HT-29 (cell line): ENCODE measurements around the gene FAM180B. TPM values are rescaled to one million over a fixed set of nuclear protein-coding genes. Genes with fewer than 3 reads are reported as not detected.
A peak's percentile ranks its signal among the peaks of the same experiment; 100 is the strongest.
"Not testable (repeated sequence)": the region's sequence is repeated elsewhere in the genome, so short reads cannot be mapped to it uniquely, and the experiment has no call there.

Experiments used
- DNase-seq: peaks from one replicate; pipeline ENCODE4 v3.0.0-alpha.2; 2015; ENCODE audit warnings: low spot score
- total RNA-seq: library from RNA; depleted of rRNA; stranded (reverse); fragments of >200 nt; shearing (Covaris generic); gene quantifications from 2 replicates; pipeline ENCODE4 v1.2.3, GENCODE V29; 2014

The FAM180B gene
- total RNA-seq, 1 experiment from 2014 or later = not detected

GRCh38 chr11:47593934-47594855 lies 7.7 kb downstream of the FAM180B start, which contains the start of gene C1QTNF4:
C1QTNF4 (minus strand) TSS chr11:47594411; CDS start chr11:47590810, 3,601 bp downstream.
- no peak for DNase-seq

- DNase-seq = no peak
Measured at GRCh38 chr11:47595029-47595428, 8.6 kb downstream of the FAM180B start.

GRCh38 chr11:47595967-47596366 lies 9.5 kb downstream of the FAM180B start:
- no peak for DNase-seq

- DNase-seq = no peak
Measured at GRCh38 chr11:47599902-47600301, 13.4 kb downstream of the FAM180B start.

- no peak for DNase-seq
Measured at GRCh38 chr11:47603295-47603694, 16.8 kb downstream of the FAM180B start.

GRCh38 chr11:47605921-47606320 lies 19.4 kb downstream of the FAM180B start:
- no peak for DNase-seq

- DNase-seq = no peak
Measured at GRCh38 chr11:47606731-47607130, 20.3 kb downstream of the FAM180B start.

GRCh38 chr11:47607380-47607779 lies 20.9 kb downstream of the FAM180B start:
- DNase-seq = no peak

GRCh38 chr11:47609675-47610074 lies 23.2 kb downstream of the FAM180B start:
- no peak for DNase-seq

GRCh38 chr11:47611348-47611794 lies 24.9 kb downstream of the FAM180B start:
- DNase-seq = no peak

- DNase-seq = no peak
Measured at GRCh38 chr11:47615249-47615648, 28.8 kb downstream of the FAM180B start.

GRCh38 chr11:47616726-47617416 lies 30.4 kb downstream of the FAM180B start:
- peak; percentile 47 for DNase-seq

- DNase-seq = no peak
Measured at GRCh38 chr11:47617417-47617809, 30.9 kb downstream of the FAM180B start.

- no peak for DNase-seq
Measured at GRCh38 chr11:47620836-47621378, 34.4 kb downstream of the FAM180B start.

- no peak for DNase-seq
Measured at GRCh38 chr11:47626234-47626633, 39.8 kb downstream of the FAM180B start.

- DNase-seq = no peak
Measured at GRCh38 chr11:47628026-47628425, 41.5 kb downstream of the FAM180B start.

- no peak for DNase-seq
Measured at GRCh38 chr11:47631473-47631872, 45.0 kb downstream of the FAM180B start.

- DNase-seq = not testable (repeated sequence)
Measured at GRCh38 chr11:47636331-47636730, 49.9 kb downstream of the FAM180B start.
